Right forelimb (tissue), 1 donor: ENCODE data around the gene ITSN1.

Source experiments
- DNase-seq: peaks from one replicate; pipeline ENCODE4 v3.0.0-alpha.2; 2018

Gene ITSN1

DNA sequence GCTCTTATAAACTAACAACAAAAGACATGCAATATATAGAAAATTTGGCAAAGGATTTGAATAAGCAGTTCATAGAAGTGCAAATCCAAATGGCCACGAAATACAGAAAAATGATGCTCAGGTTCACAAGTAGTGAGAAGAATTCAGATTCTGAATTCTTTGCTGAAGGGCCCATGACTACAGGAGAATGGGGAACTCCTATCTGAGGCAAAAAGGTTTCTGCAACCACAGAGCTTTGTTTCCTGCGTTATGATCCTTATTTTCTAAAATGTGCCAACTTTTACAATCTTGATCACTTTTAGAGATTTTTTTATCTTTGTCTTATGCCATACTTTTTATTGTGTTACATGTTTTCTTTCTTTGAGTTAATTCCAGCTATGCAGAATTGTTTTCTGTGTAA is 91.3 kb downstream of the ITSN1 start:
- DNase-seq: no peak

DNA sequence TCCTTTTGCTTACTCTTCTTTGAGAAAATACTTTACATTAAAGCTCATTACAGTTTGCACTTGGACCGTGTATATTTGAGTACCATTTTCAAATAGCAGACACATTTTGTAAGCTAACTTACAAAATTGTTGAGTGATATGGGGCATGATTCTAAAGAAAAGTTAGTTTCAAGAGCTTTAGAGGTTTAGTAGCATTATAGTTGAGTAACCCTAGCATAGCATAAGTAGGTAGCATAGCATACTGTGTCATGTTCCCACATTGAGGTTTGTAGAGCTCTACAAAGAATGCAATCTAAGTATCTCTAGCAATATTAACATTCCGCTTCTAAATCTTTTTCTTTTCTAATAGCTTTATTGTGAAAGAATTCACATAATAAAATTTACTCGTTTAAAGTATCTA is 92.0 kb downstream of the ITSN1 start:
- no peak for DNase-seq

DNA sequence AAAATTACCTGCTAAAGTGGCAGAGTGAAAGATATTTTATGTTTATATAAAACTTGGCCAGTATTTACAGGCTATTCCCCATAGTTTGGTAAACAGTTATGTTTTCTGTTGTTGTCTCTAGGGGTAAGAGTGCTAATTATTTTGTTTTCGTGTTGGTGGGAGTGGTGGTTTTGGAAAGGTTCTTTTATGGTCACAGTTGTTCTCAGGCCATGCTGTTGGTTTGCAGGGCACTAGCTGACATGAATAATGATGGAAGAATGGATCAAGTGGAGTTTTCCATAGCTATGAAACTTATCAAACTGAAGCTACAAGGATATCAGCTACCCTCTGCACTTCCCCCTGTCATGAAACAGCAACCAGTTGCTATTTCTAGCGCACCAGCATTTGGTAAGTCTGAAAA is 92.5 kb downstream of the ITSN1 start:
- no peak for DNase-seq

DNA sequence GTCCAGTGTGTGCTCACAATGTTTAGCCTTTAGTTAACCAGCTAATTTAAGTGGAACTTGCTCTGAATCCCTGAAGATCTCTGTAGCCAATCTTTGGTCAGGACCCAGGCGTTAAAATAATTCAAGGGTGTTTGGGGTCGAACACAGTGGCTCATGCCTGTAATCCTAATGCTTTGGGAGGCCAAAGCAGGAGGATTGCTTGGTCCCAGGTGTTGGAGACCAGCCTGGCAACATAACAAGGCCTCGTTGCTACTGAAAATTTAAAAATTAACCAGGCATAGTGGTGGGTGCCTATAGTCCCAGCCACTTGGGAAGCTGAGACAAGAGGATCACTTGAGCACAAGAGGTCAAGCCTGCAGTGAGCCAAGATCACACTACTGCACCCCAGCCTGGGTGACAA is 94.3 kb downstream of the ITSN1 start:
- no peak for DNase-seq

DNA sequence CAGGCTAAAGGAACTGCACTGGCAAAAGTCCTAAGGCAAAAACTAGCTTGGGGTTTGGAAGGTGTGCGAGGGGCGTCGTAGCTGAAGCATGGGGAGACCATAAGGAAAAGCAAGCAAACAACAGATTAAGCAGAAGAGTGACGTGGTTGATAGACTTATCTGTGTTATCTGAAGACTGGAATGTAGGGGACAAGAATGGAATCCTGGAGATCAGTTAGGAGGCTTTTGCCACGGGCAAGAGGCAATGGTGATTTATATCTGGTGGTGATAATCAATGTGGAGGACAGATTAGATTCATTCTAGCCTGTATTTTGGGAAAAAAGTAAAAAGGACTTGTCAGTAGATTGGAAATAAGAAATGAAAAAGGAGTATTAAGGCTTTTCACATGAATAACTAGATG is 97.4 kb downstream of the ITSN1 start:
- DNase-seq: no peak

DNA sequence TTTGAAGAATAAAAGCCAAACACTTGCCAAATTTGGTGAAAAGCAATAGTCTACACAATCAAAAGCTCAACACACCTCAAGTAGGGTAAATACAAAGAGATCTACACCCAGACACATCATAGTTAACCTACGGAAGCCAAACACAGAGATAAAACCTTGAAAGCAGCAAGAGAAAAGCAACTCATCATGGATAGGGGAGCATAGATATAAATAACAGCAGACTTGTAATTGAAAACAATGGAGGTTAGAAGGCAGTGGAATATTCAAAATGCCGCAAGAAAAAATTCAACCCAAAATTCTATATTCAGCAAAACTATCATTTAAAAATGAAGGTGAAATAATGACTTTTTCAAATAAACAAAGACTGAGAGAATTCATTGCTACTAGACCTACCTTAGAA is 105.1 kb downstream of the ITSN1 start:
- no peak for DNase-seq

DNA sequence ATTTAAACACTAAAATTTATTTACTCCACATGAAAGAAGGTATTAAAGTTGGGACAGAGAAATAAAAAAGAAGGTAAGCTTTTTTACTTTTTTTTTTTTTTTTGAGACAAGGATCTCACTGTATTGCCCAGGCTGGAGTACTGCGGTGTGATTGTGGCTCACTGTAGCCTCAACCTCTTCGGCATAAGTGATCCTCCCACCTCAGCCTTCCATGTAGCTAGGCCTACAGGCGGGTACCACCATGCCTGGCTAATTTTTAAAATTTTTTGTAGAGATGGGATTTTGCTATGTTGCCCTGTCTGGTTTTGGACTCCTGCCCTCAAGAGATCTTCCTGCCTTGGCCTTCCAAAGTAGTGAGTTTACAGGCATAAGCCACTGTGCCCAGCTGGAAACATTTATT is 106.6 kb downstream of the ITSN1 start:
- DNase-seq: no peak

DNA sequence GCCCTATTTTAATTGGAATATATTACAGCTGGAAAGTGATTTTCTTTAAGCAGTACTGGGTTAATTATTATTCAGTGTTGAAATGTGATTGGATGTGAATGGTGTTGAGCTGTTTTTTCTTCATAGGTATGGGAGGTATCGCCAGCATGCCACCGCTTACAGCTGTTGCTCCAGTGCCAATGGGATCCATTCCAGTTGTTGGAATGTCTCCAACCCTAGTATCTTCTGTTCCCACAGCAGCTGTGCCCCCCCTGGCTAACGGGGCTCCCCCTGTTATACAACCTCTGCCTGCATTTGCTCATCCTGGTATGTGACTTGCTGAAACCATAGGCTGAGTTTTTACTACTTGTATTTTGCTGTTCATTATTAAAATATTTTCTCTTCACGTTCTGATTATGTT is 107.7 kb downstream of the ITSN1 start:
- DNase-seq: no peak

DNA sequence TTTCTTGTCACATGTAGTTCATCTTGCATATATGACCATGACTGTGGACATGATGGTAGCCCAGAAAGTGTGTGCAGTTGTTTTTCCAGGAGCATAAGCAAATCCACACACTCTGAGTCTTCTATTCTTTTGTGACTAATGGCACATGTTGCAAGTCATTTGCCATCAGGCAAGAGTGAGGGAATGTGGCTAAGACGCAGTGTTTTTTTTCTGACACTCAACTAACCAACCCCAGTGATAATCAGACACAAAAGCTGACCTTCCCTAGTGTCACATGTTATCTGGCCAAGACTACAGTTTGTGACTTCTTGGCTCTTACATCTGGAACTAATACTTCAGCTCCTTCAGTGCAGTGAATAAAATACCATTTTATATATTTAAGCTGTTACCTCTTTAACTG is 108.8 kb downstream of the ITSN1 start:
- DNase-seq: no peak

DNA sequence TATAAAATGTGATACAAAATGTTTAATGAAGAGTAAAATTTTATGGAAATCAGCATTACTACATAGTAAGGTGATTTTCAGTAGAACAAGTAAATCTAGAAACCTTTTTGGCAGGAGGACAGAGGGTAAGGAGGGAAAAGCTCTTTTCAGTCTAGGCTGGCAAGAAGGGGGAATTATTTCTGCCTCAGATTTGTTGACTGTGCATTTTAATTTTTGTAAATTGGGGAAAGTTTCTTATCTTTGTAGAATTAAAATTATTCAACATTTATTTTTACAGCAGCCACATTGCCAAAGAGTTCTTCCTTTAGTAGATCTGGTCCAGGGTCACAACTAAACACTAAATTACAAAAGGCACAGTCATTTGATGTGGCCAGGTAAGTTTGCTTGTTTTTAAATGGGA is 109.2 kb downstream of the ITSN1 start:
- no peak for DNase-seq

DNA sequence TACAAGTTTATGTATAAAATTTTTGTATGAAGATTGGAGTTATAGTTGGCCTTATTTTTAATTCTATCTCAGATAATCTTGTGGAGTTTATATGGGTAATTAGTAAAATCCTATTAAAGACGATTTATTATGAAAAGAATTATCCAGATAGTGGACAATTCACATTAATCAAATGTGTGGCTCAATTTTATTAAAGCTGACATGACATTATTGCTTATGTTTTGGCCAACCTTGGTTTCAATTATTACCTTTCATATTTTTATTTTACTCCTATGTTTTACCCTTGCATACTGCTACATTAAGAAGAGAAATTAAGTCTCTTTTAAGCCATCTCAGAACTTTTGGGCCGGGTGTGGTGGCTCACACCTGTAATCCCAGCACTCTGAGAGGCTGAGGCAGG is 110.0 kb downstream of the ITSN1 start:
- DNase-seq: no peak

DNA sequence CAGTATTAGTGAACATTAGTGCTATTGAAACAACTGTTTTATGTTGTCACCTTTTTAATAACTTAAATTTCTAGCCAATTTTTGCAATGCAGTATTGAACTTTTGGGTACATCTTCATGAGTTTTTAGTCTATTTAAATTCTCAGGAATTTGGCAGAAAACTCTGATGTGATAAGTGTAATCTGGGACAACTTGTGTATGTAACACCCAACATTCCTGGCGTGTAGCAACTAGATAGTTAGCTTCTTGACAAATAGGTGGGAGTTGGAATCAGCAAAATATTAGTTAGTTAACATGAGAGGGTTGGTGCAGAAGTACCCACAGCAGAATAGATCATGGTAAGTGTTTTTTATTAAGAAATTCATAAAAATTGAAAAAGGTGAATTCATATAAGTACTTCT is 111.6 kb downstream of the ITSN1 start:
- DNase-seq: no peak

DNA sequence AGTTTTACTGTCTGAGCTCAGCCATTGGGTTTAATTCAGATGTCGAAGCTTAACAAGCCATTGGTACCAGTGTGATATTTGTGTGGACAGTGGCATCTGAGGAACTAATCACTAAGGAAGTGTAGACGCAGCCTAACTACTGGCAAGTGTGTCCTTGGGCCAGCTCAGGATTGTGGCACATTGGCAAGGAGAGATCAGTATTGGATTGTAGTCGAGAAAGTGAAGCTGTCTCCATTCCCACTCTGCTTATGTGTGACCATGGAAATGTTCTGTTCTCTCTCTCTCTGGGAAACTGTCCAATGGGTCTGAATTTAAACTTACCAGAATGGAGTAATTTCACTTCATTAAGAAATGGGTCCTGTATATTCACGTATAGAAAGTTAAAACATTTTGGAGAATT is 112.2 kb downstream of the ITSN1 start:
- no peak for DNase-seq

DNA sequence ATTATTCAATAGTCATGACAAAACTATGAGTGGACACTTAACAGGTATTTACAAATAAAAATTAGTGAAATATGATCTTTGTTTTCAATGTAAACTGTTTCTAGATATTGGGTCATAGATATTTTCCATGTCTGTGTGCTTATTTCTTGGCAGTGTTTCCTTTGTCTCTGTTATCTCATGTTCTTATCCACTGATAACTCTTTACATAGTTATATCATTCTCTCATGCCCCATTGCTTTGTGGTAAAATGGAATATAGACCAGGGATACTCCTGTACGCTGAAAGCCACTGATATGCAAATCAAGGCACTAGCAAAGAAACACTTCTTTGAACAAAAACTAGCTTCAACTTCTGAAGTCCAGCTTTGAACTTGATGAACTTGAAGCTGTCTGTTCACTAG is 113.1 kb downstream of the ITSN1 start:
- DNase-seq: no peak

DNA sequence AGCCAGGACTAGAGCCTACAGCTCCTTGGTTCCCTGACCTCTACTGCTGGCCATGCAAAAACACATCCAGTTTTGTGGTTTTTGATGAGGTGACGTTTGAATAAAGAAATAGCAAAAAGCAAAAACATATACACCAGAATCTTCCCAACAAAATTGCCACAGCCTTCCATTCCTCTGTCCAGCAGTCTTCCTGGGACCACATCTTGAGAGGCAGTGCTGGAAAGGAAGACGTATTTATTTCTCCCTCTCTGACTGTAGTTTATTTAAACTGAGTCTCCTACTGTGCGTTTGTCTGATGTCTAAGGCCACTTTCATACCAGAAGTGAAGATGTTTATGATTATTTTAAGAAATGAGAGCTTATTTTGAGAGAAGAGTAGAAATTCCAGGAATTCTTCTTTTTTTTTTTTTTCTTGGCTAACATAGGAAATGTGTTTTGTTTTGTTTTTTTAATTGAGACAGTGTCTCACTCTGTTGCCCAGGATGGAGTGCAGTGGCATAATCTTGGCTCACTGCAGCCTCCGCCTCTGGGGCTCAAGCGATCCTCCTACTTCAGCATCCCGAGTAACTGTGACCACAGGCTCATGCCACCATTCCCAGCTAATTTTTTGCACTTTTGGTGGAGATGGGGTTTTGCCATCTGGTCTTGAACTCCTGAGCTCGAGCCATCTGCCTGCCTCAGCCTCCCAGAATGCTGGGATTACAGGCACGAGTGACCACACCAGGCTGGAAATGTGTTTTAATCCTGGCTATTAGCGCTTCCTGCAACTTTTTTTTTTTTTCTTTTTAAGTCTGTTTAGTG is 118.5 kb downstream of the ITSN1 start:
- peak; percentile 44 for DNase-seq

DNA sequence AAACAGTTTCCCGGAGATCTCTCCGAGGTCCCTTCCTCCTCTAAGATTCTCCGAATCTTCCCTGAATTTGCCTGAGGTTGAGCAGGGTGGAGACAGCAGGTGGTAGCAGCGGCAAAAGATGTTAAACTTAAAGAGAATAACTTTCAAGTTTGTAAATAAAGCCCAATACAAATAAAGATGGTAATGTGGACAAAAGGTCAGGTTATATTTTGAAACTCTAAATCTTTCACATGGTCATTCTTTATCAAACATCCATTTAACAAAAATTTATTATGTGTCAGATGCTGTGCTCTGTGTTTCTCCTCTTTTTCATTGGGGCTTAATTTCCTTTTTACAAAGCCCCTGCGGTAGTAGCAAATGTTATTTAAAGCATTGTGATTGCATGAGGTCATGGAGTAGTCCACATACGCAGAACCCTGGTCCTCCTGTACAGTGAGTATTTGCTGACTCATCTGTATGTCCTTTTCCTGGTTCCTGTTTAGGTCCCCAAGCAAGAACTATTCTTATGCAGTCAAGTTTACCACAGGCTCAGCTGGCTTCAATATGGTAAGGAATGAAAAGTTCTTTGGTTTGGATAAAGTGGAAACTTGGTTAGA is 119.2 kb downstream of the ITSN1 start:
- DNase-seq: no peak

DNA sequence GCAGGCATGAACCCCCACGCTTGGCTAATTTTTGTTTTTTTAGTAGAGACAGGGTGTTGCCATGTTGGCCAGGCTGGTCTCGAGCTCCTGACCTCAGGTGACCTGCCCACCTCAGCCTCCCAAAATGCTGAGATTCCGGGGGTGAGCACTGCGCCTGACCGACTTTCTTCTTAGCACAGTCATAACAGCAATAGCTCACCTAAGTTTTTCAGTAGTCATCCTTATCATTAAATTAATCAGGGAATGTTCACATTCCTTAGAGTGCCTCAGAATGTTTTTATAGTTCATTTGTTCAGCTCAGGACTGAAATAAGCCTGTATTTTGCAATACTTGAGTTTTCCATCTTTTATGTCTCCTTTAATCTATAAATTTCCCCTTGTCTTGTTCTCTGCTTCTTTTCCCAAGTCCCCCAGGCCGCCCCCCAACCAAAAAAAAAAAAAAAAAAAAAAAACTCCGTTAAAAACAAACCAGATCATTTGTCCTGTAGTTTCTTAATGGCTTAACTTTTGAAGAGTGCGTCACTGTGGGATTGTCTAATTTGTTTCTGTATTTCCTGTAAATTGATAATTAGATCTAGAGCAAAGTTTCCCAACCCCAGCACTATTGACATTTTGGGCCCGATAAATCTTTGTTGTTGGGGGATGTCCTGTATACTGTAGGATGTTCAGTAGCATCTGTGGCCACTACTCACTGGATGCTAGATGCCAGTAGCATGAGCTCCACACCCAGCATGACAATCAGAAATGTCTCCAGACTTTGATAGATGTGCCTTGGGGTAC is 120.7 kb downstream of the ITSN1 start:
- no peak for DNase-seq

DNA sequence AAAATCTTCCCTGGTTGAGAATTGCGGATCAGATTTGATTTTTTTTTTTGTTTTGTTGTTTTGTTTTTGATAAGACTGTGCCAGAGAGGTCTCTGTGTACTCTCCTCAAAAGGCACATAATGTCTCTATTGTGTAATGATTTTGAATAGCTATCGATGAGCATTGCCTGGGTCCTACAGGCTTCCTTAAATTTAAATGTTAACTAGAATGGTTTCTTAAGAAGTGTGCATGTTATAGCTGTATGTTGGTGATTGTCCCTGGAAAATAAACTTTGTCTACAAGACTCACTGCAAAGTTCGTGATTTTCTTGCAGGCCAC is 121.2 kb downstream of the ITSN1 start:
- no peak for DNase-seq

DNA sequence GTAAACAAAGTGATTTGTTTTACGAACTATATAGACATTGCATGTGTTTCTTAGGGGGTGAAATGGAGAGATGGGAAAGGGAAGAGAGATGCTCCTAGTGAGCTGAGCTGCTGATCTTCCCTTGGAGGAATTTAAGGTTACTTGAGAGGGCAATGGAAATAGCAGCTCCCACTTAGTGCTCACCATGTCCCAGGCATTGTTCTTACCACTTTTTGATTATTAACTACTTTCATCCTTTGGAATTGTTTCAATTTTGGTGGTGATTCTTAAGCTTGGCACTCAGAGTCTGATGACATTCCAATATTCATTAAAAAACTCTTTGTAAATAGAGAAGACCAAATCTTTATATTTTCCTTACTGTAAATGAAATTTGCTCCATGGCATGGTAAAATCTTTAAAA is 124.9 kb downstream of the ITSN1 start:
- no peak for DNase-seq

DNA sequence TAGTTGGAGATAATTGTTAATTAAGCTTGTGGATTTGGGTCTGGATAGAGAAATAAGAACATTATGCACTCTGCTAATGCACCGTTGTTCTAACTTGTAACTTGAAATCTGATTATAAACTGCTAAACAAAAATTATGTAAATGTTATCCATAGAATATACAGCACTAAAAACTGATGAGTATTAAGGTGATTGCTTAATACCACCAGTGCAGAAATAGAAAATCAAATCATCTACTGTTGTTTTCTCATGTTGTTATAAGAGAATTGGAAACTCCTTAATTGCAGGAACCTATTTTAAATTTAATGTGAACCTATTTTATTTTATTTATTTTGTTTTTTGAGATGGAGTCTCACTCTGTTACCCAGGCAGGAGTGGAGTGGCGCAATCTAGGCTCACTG is 125.7 kb downstream of the ITSN1 start:
- DNase-seq: no peak

DNA sequence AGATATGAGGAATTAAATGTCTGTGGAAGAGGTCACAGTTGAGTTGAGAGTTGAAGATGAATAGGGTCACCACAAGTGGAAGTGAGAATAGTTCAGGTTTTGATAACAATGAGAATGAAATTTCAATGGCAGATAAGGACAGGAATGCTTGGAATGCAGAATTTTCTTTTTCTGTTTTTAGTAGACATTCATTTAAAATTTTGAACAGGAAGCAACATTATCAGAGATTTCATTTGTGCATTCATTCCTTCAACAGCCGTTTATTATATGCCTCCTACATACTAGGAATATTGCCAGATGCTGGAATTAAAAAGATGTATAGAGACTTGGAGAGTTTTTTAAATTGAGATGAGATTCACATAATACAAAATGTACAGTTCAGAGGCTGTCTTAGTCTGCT is 126.8 kb downstream of the ITSN1 start:
- DNase-seq: no peak

DNA sequence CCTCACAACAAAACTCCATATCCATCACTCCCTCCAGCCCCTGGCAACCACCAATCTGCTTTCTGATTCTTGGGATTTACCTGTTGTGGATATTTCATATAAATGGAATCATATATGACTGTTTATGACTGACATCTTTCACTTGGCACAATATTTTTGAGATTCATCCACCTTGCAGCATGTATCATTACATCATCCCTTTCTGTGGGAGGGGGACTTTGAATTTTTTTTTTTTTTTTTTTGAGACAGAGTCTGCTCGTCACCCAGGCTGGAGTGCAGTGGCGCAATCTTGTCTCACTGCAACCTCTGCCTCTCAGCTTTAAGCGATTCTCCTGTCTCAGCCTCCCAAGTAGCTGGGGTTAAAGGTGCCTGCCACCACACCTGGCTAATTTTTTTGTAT is 128.2 kb downstream of the ITSN1 start:
- DNase-seq: no peak

DNA sequence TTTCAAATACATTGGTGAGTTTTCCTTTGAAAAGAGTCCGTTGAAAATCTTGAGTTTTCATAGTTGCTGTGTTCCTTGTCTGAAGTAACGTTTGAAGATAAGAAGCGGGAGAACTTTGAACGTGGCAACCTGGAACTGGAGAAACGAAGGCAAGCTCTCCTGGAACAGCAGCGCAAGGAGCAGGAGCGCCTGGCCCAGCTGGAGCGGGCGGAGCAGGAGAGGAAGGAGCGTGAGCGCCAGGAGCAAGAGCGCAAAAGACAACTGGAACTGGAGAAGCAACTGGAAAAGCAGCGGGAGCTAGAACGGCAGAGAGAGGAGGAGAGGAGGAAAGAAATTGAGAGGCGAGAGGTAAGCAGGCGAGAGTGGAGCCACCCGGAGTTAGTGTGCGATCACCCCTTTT is 129.7 kb downstream of the ITSN1 start:
- no peak for DNase-seq

DNA sequence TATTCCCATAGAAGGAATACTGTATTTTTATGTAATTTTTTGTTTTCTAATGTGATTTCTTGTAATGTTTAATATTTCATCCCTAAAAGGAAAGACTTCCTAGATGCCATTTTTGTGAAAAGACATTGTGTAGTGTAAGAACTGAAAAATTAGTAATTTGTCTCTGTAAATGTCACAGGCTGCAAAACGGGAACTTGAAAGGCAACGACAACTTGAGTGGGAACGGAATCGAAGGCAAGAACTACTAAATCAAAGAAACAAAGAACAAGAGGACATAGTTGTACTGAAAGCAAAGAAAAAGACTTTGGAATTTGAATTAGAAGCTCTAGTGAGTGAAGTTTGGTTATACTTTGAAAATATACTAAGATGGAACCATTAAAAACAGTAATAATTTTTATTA is 132.2 kb downstream of the ITSN1 start:
- DNase-seq: no peak
